OCI-LY3 (cell line): ENCODE data around the gene IL4.

Experiments
- H2AFZ ChIP-seq: fragments of 200-600, 300-600 bp; shearing (Covaris generic); 2 replicates; pipeline ENCODE4 v1.6.0; 2014; ENCODE audit warnings: antibody characterized with exemption, low read depth, low read length
- H3K27ac ChIP-seq: fragments of 200-600, 300-600 bp; sonication (generic); 2 replicates; pipeline ENCODE4 v1.5.1; 2014; ENCODE audit warnings: mild to moderate bottlenecking, low read length, moderate library complexity, mixed read lengths
- H3K27me3 ChIP-seq: fragments of 200-600, 300-600 bp; sonication (generic); 2 replicates; pipeline ENCODE4 v1.6.1; 2014; ENCODE audit warnings: low read depth, low read length, mixed read lengths
- H3K36me3 ChIP-seq: fragments of 200-600, 300-600 bp; sonication (generic); replicated peaks from 2 replicates; pipeline ENCODE3; 2014; ENCODE audit warnings: low read depth, low read length, mixed read lengths
- H3K4me1 ChIP-seq: fragments of 300-600, 200-600 bp; sonication (generic); 2 replicates; pipeline ENCODE4 v1.6.1; 2014; ENCODE audit warnings: low read length, mixed read lengths
- H3K4me2 ChIP-seq: fragments of 200-600, 300-600 bp; sonication (generic); 2 replicates; pipeline ENCODE4 v1.6.1; 2014; ENCODE audit warnings: low read length, mixed read lengths
- H3K4me3 ChIP-seq: fragments of 300-600, 200-600 bp; sonication (generic); 2 replicates; pipeline ENCODE4 v1.5.1; 2014; ENCODE audit warnings: antibody characterized with exemption, mild to moderate bottlenecking, low read length, moderate library complexity
- H3K79me2 ChIP-seq: fragments of 300-600, 200-600 bp; shearing (Covaris generic); 2 replicates; pipeline ENCODE4 v1.6.1; 2014; ENCODE audit warnings: mild to moderate bottlenecking, low read length, mixed read lengths
- H3K9ac ChIP-seq: fragments of 300-600, 200-600 bp; shearing (Covaris generic); 2 replicates; pipeline ENCODE4 v1.6.0; 2014; ENCODE audit warnings: mild to moderate bottlenecking, low read length, moderate library complexity
- H3K9me3 ChIP-seq: fragments of 200-600, 300-600 bp; shearing (Covaris generic); 2 replicates; pipeline ENCODE4 v1.6.1; 2014; ENCODE audit warnings: low read length, mixed read lengths; ENCODE audit not compliant: insufficient read depth
- H4K20me1 ChIP-seq: fragments of 200-600, 300-600 bp; sonication (generic); 2 replicates; pipeline ENCODE4 v1.6.1; 2016; ENCODE audit warnings: low read length, mixed read lengths; ENCODE audit not compliant: insufficient read depth
- EZH2phosphoT487 ChIP-seq: fragments of 200-600 bp; shearing (Covaris generic); IDR thresholded peaks from 2 replicates; pipeline ENCODE4 v1.6.1; 2018; ENCODE audit warnings: antibody characterized with exemption, mixed run types, low read depth
- TF ChIP-seq, protein P1 (sequence below): fragments of 200-600, 300-600 bp; sonication (generic); IDR thresholded peaks from 2 replicates; pipeline ENCODE4 v1.5.1; 2014; ENCODE audit warnings: antibody characterized with exemption, low read length, low read depth

The IL4 gene

DNA sequence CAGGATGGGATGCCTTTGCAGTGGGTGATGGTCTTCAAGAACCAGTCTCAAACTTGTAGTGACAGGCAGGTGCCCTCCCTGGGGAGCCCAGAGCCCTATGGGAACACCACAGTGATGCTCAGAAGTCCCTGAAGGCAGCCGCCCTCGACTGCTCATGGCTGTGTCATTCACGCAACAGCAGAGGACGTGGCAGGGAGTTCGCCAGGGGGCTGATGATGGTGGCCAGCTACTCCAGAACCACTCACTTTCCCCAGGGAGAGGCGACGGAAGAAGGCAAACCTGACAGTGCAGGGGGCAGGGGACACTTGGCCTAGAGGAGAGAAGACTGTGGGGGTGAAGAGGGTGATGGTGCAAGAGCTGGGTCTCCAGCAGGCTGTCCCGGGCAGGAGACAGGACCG is 11.8 kb upstream of the IL4 start:
- Histone ChIP-seq H2AFZ (no peak overlapping the region), H3K9ac (no peak overlapping the region), H3K4me1 (peaks cover 16% of the 10 kb centered on the region), H3K27ac (no peak overlapping the region), H3K79me2 (no peaks in the 10 kb centered on the region), H3K9me3 (no peaks in the 10 kb centered on the region), H3K4me3 (no peak overlapping the region), H3K36me3 (no peaks in the 10 kb centered on the region), H3K4me2 (no peak overlapping the region), H3K27me3 (no peaks in the 10 kb centered on the region), H4K20me1 (no peaks in the 10 kb centered on the region)
- TF ChIP-seq EZH2phosphoT487, result no peak

DNA sequence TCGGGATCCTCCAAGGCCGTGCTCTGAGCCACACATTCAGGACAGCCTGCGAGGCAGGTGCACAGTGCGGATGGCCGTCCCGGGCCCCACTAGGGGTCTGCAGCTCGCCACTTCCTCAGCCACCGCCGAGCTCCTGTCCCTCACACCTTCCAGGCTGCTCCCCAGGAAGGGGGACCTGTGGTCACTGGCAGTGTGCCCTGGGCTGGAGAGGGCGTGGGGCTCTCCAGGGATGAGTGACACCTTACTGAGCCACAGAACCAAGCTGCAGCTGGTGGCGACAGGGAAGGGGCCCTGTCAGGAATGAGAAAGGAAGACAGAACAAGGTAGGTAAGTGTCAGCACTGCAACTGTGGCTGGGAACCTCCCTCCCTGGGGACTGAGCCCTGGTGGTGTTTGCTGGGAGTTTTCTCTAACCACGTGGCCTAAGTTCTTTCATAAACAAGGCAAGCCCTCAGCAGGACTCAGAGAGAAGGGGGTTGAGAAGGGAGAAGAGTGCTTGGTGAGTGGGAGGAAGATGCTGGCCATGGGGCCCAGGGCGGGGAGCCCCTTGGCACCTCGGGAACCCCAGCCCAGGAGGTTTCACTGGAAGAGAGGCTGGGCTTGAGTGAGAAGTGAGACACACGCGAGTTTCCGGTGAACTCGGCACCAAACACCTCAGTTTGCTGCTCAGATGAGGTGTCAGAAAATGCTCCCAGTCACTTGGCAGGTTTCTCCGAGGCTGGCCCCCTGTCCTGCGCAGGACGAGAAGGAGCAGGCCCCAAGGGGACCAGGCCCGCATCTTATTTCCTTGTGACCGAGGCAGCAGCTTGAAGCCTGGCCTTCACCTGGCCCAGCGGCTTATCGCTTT is 10.6 kb upstream of the IL4 start:
- H3K4me1 ChIP-seq, result peaks cover 16% of the 10 kb centered on the region
- no peaks in the 10 kb centered on the region for H4K20me1 ChIP-seq
- no peaks in the 10 kb centered on the region for H3K9me3 ChIP-seq
- no peaks in the 10 kb centered on the region for H3K27me3 ChIP-seq
- H3K4me2 ChIP-seq, result 0 out of 2 replicates have a peak overlapping the region, but pooled peaks have one; percentile 8
- no peaks in the 10 kb centered on the region for H3K79me2 ChIP-seq
- TF ChIP-seq, protein P1, sequence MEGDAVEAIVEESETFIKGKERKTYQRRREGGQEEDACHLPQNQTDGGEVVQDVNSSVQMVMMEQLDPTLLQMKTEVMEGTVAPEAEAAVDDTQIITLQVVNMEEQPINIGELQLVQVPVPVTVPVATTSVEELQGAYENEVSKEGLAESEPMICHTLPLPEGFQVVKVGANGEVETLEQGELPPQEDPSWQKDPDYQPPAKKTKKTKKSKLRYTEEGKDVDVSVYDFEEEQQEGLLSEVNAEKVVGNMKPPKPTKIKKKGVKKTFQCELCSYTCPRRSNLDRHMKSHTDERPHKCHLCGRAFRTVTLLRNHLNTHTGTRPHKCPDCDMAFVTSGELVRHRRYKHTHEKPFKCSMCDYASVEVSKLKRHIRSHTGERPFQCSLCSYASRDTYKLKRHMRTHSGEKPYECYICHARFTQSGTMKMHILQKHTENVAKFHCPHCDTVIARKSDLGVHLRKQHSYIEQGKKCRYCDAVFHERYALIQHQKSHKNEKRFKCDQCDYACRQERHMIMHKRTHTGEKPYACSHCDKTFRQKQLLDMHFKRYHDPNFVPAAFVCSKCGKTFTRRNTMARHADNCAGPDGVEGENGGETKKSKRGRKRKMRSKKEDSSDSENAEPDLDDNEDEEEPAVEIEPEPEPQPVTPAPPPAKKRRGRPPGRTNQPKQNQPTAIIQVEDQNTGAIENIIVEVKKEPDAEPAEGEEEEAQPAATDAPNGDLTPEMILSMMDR, result no peak
- no peak for TF ChIP-seq EZH2phosphoT487
- no peaks in the 10 kb centered on the region for H3K36me3 ChIP-seq
- H3K27ac ChIP-seq, result no peak overlapping the region
- H2AFZ ChIP-seq, result peak overlapping the region; percentile 82
- H3K4me3 ChIP-seq, result no peak overlapping the region
- H3K9ac ChIP-seq, result no peak overlapping the region

DNA sequence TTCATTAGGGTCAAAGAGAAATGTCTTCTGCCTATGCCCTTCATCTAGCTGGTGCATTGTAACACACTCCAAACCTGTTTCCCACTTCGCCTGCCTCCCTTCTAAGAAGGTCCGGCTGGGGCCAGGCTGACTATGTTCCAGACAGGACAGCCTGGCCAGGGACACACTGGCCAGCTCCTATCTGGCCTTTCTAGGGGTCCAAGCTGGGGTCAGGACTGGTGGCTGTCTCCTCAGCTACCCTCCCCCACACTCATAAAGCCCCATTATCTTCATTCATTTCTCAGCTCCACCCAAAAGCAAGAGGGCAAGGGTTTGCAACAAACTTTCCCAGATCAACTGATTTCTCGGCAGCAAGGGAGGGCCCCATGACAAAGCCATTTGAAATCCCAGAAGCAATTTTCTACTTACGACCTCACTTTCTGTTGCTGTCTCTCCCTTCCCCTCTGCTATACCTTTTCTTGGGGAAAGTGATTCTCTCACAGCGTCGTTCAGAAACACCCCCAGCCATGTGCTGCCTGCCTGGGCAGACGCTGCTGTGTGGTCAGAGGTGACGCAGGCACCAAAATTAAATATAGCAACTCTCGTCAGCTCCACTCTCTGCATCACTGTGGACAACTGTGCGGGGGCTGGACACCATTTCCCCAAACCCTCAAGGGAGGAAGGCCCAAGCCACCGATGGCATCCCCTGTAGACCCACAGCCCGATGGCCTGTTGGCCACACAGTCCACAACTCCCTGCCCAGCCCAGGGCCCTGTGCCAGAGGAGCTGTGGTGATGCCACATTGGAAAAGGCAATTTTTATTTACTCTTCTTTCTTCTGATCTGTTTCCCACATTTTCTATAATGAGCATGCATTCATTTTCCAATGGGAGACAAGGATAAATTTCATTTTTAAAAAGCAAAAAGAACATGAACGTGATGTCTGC is 9.8 kb upstream of the IL4 start:
- Histone ChIP-seq H3K4me1 (peaks cover 16% of the 10 kb centered on the region), H3K4me2 (no peak overlapping the region), H3K79me2 (no peaks in the 10 kb centered on the region), H3K36me3 (no peaks in the 10 kb centered on the region), H2AFZ (no peak overlapping the region; the same call in 1 of the 2 replicates), H3K4me3 (no peak overlapping the region), H3K27ac (no peak overlapping the region), H4K20me1 (no peaks in the 10 kb centered on the region), H3K27me3 (no peaks in the 10 kb centered on the region), H3K9ac (no peak overlapping the region), H3K9me3 (no peaks in the 10 kb centered on the region)
- no peak for TF ChIP-seq EZH2phosphoT487
- TF ChIP-seq, protein P1, result no peak

DNA sequence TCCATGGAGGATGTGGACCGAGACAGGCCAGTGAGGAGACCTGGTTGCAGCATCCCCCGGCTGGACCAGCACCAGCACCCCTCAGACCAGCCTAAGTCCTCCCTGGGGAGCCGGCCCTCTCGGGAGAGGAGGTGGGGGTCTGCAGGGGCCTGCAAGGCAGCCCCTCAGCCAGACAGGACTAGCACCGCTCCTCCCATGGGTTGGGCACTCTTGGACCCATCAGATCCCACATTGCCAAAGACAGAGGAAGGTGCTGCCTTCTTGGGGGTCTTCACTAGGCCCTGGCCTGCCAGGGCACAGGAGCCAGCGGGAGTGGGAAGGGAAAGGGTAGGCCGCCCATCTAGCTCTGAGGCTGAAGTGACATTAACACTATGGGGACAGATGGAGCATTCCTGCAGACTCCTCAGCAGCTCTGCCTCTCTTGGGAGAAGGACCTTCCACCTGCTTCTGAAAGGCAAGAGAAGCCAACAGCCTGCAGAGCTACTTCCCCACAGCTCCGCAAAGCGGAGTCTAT is 9.0 kb upstream of the IL4 start:
- H3K9me3 ChIP-seq, result no peaks in the 10 kb centered on the region
- H3K9ac ChIP-seq, result no peak overlapping the region
- H3K27me3 ChIP-seq, result no peaks in the 10 kb centered on the region
- TF ChIP-seq, protein P1, result no peak
- TF ChIP-seq EZH2phosphoT487, result no peak
- no peak overlapping the region for H3K4me3 ChIP-seq
- peaks cover 14% of the 10 kb centered on the region for H3K4me1 ChIP-seq
- no peaks in the 10 kb centered on the region for H3K36me3 ChIP-seq
- no peak overlapping the region for H3K27ac ChIP-seq
- no peaks in the 10 kb centered on the region for H4K20me1 ChIP-seq
- no peaks in the 10 kb centered on the region for H3K79me2 ChIP-seq
- H2AFZ ChIP-seq, result no peak overlapping the region
- no peak overlapping the region for H3K4me2 ChIP-seq
